Measurements from ENCODE around the gene HSPA12B. TPM values are rescaled to one million over a fixed set of nuclear protein-coding genes. Genes with fewer than 3 reads are reported as not detected.

Gene HSPA12B
- total and polyA plus RNA-seq, 9 of the 15 experiments (the other 6 are each of a cell fraction or from before 2014, with no cell fraction given), result 0.03 to 0.07 TPM; not detected in 7

GRCh38 chr20:3749689-3750531 lies 17.4 kb downstream of the HSPA12B start (continued):
- TF ChIP-seq CTCFL (IDR thresholded peaks at IDR 0.05; ENCODE audit: borderline replicate concordance, insufficient read depth, low read depth, low read length, poor library complexity, severe bottlenecking) (peak; percentile 40), MITF (IDR thresholded peaks at IDR 0.05) (no peak), ZNF146 (CRISPR knock-in tag; IDR thresholded peaks at IDR 0.05; ENCODE audit: unreplicated experiment) (no peak), GTF2E2 (tag; IDR thresholded peaks at IDR 0.05) (no peak), ZNF24 (IDR thresholded peaks at IDR 0.05) (no peak), RBFOX2 (IDR thresholded peaks at IDR 0.05; ENCODE audit: low read depth, low read length) (no peak), SMAD4 (CRISPR knock-in tag; conservative IDR thresholded peaks at IDR 0.05) (no peak), ILK (tag; IDR thresholded peaks at IDR 0.05; ENCODE audit: borderline replicate concordance, low read depth) (no peak), CBFA2T2 (conservative IDR thresholded peaks at IDR 0.05) (no peak)
- TF ChIP-seq, protein P1, sequence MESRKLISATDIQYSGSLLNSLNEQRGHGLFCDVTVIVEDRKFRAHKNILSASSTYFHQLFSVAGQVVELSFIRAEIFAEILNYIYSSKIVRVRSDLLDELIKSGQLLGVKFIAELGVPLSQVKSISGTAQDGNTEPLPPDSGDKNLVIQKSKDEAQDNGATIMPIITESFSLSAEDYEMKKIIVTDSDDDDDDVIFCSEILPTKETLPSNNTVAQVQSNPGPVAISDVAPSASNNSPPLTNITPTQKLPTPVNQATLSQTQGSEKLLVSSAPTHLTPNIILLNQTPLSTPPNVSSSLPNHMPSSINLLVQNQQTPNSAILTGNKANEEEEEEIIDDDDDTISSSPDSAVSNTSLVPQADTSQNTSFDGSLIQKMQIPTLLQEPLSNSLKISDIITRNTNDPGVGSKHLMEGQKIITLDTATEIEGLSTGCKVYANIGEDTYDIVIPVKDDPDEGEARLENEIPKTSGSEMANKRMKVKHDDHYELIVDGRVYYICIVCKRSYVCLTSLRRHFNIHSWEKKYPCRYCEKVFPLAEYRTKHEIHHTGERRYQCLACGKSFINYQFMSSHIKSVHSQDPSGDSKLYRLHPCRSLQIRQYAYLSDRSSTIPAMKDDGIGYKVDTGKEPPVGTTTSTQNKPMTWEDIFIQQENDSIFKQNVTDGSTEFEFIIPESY (CRISPR knock-in tag; IDR thresholded peaks at IDR 0.05), result peak; percentile 98
- TF ChIP-seq, protein P2, sequence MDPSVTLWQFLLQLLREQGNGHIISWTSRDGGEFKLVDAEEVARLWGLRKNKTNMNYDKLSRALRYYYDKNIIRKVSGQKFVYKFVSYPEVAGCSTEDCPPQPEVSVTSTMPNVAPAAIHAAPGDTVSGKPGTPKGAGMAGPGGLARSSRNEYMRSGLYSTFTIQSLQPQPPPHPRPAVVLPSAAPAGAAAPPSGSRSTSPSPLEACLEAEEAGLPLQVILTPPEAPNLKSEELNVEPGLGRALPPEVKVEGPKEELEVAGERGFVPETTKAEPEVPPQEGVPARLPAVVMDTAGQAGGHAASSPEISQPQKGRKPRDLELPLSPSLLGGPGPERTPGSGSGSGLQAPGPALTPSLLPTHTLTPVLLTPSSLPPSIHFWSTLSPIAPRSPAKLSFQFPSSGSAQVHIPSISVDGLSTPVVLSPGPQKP (CRISPR knock-in tag; IDR thresholded peaks at IDR 0.05), result no peak

Data from K562 (cell line).